ENCODE measurements around the gene P4HTM. TPM values are rescaled to one million over a fixed set of nuclear protein-coding genes. Genes with fewer than 3 reads are reported as not detected.

The P4HTM gene
- total and polyA plus RNA-seq, 2 of the 4 experiments (the other 2 are of a cell fraction) = 10.4 to 26.1 TPM

DNA sequence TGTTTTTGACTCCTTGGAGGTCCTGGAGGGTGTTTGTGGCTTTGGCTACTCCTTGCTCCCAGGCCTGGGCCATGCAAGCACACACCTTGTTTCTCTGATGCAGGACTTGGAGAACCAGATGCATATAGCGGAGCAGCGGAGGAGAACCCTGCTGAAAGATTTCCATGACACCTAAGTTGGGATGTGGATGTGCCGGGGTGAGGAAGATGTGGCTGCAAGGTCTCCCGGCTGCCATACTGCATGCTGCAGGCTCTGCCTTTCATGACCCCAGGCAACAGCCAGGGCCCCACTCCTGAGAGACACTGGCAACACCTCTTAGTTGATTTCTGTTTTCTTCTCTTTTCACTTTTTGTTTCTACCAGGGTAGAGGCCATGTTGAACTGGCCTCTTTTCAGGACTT is 6.9 kb upstream of the P4HTM start:
- dilution Hi-C loops (cut with HindIII; ENCODE audit: low sequenced_read_pairs, unreplicated experiment) = no loop called here
- Histone ChIP-seq H3K4ac (ENCODE audit: low read depth, low read length) (no peak overlapping the region), H4K8ac (ENCODE audit: low read depth in 2 of 2, low read length in 2 of 2) (no peak overlapping the region), H3K36me3 (ENCODE audit: control insufficient read depth, insufficient read depth, low read length) (peaks cover 52% of the 10 kb centered on the region), H3K27ac (ENCODE audit: insufficient read depth, low read length) (no peak overlapping the region), H2BK5ac (ENCODE audit: low read depth, low read length, poor library complexity, severe bottlenecking) (no peak overlapping the region), H3K9me1 (ENCODE audit: insufficient read depth, low read length) (peaks cover 5% of the 10 kb centered on the region; the same call in 1 of the 2 replicates), H3K79me1 (ENCODE audit: low read depth in 1 of 2, low read length in 2 of 2) (peaks cover 21 to 25% of the 10 kb centered on the region in 2 experiments; a peak in 3 of 4 replicates), H3K4me3 (ENCODE audit: insufficient read depth, low read depth, low read length) (no peak overlapping the region), H3K23ac (ENCODE audit: low read depth, low read length) (no peak overlapping the region), H3K4me1 (ENCODE audit: control insufficient read depth, insufficient read depth, low read length) (no peaks in the 10 kb centered on the region), H3K14ac (replicated peaks; ENCODE audit: low read depth, low read length) (no peak overlapping the region), H4K91ac (ENCODE audit: insufficient read depth, low read depth, low read length) (no peak overlapping the region), H2BK15ac (ENCODE audit: low read depth, low read length) (no peak overlapping the region), H3K4me2 (ENCODE audit: low read depth, low read length) (no peak overlapping the region), H2AFZ (replicated peaks; ENCODE audit: low read length, poor library complexity) (no peak overlapping the region), H3K9ac (ENCODE audit: low read depth, low read length) (no peak overlapping the region), H3K27me3 (ENCODE audit: control insufficient read depth, insufficient read depth, low read length) (no peaks in the 10 kb centered on the region), H2AK5ac (ENCODE audit: low read depth, low read length) (no peak overlapping the region), H2BK20ac (ENCODE audit: low read depth, low read length) (no peak overlapping the region), H2BK120ac (ENCODE audit: low read depth, low read length) (no peak overlapping the region), H4K5ac (ENCODE audit: low read depth, low read length) (no peak overlapping the region), H3K9me3 (ENCODE audit: control insufficient read depth, insufficient read depth, low read length) (no peaks in the 10 kb centered on the region), H4K20me1 (ENCODE audit: insufficient read depth, low read length) (no peaks in the 10 kb centered on the region), H2AK9ac (replicated peaks; ENCODE audit: low read depth, low read length, poor library complexity) (no peak overlapping the region), H3K56ac (ENCODE audit: extremely low read depth, insufficient read depth, low read length) (no peak overlapping the region), H3K18ac (ENCODE audit: low read depth, low read length) (no peak overlapping the region)
- ChIA-PET POLR2A (ENCODE audit: unreplicated experiment) (no interaction called here), CTCF (no interaction called here)
- 100% methylated on average over 1 of the region's 4 CpGs; no CpG with 5 or more reads in 1 of the 2 experiments for WGBS, 2 experiments (ENCODE audit: extremely low coverage in 2 of 2, insufficient read length in 1 of 2)
- in situ Hi-C loops (cut with MboI; ENCODE audit: low sequenced_read_pairs) = no loop called here
- DNase-seq (no peak), ATAC-seq (ENCODE audit: low read depth) (no peak)
- intact Hi-C loops (cut with micrococcal nuclease) = no loop called here
- no TSS peak for BruUV-seq (replicated peaks)
- TF ChIP-seq FOS (IDR thresholded peaks at IDR 0.05; ENCODE audit: low read depth, low read length) = no peak
- TF ChIP-seq RFX5 (IDR thresholded peaks at IDR 0.05; ENCODE audit: low read depth, low read length) = no peak
- no peak for TF ChIP-seq CHD1 (IDR thresholded peaks at IDR 0.05; ENCODE audit: low read depth, low read length)
- TF ChIP-seq MAZ (IDR thresholded peaks at IDR 0.05; ENCODE audit: borderline replicate concordance, low read depth, low read length) = no peak
- no peak for TF ChIP-seq SMC3 (IDR thresholded peaks at IDR 0.05; ENCODE audit: low read depth, low read length)
- TF ChIP-seq, protein P1, sequence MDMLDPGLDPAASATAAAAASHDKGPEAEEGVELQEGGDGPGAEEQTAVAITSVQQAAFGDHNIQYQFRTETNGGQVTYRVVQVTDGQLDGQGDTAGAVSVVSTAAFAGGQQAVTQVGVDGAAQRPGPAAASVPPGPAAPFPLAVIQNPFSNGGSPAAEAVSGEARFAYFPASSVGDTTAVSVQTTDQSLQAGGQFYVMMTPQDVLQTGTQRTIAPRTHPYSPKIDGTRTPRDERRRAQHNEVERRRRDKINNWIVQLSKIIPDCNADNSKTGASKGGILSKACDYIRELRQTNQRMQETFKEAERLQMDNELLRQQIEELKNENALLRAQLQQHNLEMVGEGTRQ (IDR thresholded peaks at IDR 0.05; ENCODE audit: low read depth, low read length) = no peak
- TF ChIP-seq POLR2A (IDR thresholded peaks at IDR 0.05; ENCODE audit: low read depth, low read length) = no peak

Measured in IMR-90 (cell line).